ENCODE results near the gene CAPN8.

Gene CAPN8

GRCh38 chr1:223653431-223653830, 12.1 kb downstream of the CAPN8 start:
- DNase-seq = no peak

- DNase-seq = no peak
These were observed 12.5 kb downstream of the CAPN8 start for GRCh38 chr1:223653015-223653414.

- DNase-seq = no peak
These were observed 13.0 kb downstream of the CAPN8 start for GRCh38 chr1:223652436-223652941.

GRCh38 chr1:223651291-223651991, 14.1 kb downstream of the CAPN8 start:
- no peak for DNase-seq

GRCh38 chr1:223650465-223650864, 15.0 kb downstream of the CAPN8 start:
- DNase-seq = no peak

- DNase-seq = no peak
These were observed 16.3 kb downstream of the CAPN8 start for GRCh38 chr1:223649222-223649621.

- DNase-seq = no peak
These were observed 18.3 kb downstream of the CAPN8 start for GRCh38 chr1:223647249-223647648.

- no peak for DNase-seq
These were observed 19.6 kb downstream of the CAPN8 start for GRCh38 chr1:223645903-223646302.

GRCh38 chr1:223642237-223642636, 23.3 kb downstream of the CAPN8 start:
- DNase-seq = no peak

GRCh38 chr1:223641523-223642039, 23.9 kb downstream of the CAPN8 start:
- no peak for DNase-seq

- peak in 1 of 2 experiments; percentile 18 for DNase-seq
These were observed 26.2 kb downstream of the CAPN8 start for GRCh38 chr1:223639331-223639749.

- no peak for DNase-seq
These were observed 30.3 kb downstream of the CAPN8 start for GRCh38 chr1:223635236-223635635.

- DNase-seq = no peak
These were observed 31.1 kb downstream of the CAPN8 start for GRCh38 chr1:223634423-223634822.

- DNase-seq = no peak
These were observed 33.5 kb downstream of the CAPN8 start for GRCh38 chr1:223631956-223632355.

GRCh38 chr1:223631473-223631872, 34.0 kb downstream of the CAPN8 start:
- no peak for DNase-seq

- no peak for DNase-seq
These were observed 36.4 kb downstream of the CAPN8 start for GRCh38 chr1:223629126-223629457.

GRCh38 chr1:223628233-223629125, 37.0 kb downstream of the CAPN8 start:
- DNase-seq = peak; percentile 58 to 68

- no peak for DNase-seq
These were observed 43.2 kb downstream of the CAPN8 start for GRCh38 chr1:223622132-223622842.

GRCh38 chr1:223621312-223621734, 44.2 kb downstream of the CAPN8 start:
- peak in 1 of 2 experiments; percentile 18 for DNase-seq

GRCh38 chr1:223620297-223620897, 45.1 kb downstream of the CAPN8 start:
- no peak for DNase-seq

GRCh38 chr1:223618680-223619079, 46.8 kb downstream of the CAPN8 start:
- DNase-seq = no peak

- no peak for DNase-seq
These were observed 48.0 kb downstream of the CAPN8 start for GRCh38 chr1:223617323-223618070.

All from activated CD4-positive, alpha-beta T cell treated with anti-CD3 and anti-CD28 coated beads, Interleukin-2, amount 50 U/mL, for 48 hours (primary cell).